SH-SY5Y (cell line): ENCODE data around the gene GCNT1.

Experiments used
- GATA2 ChIP-seq: IDR thresholded peaks from 2 replicates; pipeline ENCODE4 v1.6.1; 2011; ENCODE audit warnings: mild to moderate bottlenecking, low read depth, low read length
- GATA3 ChIP-seq: IDR thresholded peaks from 2 replicates; pipeline ENCODE4 v1.6.1; 2011; ENCODE audit warnings: low read depth, mild to moderate bottlenecking, low read length, moderate library complexity

- TF ChIP-seq GATA3 (no peak), GATA2 (no peak)
Observed at GRCh38 chr9:76441551-76442322, 17.2 kb upstream of the GCNT1 start.
